Loucy (cell line): ENCODE measurements around the gene IQCK.

Source experiments
- H2AFZ ChIP-seq: fragments of 200-600 bp; sonication (generic); 2 replicates; pipeline ENCODE4 v1.6.0; 2016; ENCODE audit warnings: antibody characterized with exemption, mild to moderate bottlenecking, low read length, moderate library complexity
- H3F3A ChIP-seq: fragments of 200-600 bp; 2 replicates; pipeline ENCODE4 v1.6.0; 2016; ENCODE audit warnings: antibody characterized with exemption, low read depth, mild to moderate bottlenecking
- H3K27me3 ChIP-seq: fragments of 200-600 bp; sonication (generic); 2 replicates; pipeline ENCODE4 v1.6.1; 2014; ENCODE audit warnings: low read length, mild to moderate bottlenecking; ENCODE audit not compliant: insufficient read depth, poor library complexity, severe bottlenecking
- H3K36me3 ChIP-seq: fragments of 200-600 bp; sonication (generic); 2 replicates; pipeline ENCODE4 v1.6.1; 2016; ENCODE audit warnings: low read length; ENCODE audit not compliant: insufficient read depth
- H3K4me1 ChIP-seq: fragments of 200-600 bp; sonication (generic); 2 replicates; pipeline ENCODE4 v1.5.1; 2014; ENCODE audit warnings: low read length, mild to moderate bottlenecking; ENCODE audit not compliant: insufficient read depth, poor library complexity, severe bottlenecking
- H3K4me2 ChIP-seq: fragments of 200-600 bp; sonication (generic); 2 replicates; pipeline ENCODE4 v1.6.0; 2014; ENCODE audit warnings: antibody characterized with exemption, low read length, low read depth, mild to moderate bottlenecking; ENCODE audit not compliant: poor library complexity, severe bottlenecking
- H3K4me3 ChIP-seq: fragments of 200-600 bp; sonication (generic); 2 replicates; pipeline ENCODE4 v1.5.1; 2014; ENCODE audit warnings: low read length, mild to moderate bottlenecking, mixed read lengths; ENCODE audit not compliant: poor library complexity, severe bottlenecking
- H3K79me2 ChIP-seq: fragments of 200-600 bp; sonication (generic); 2 replicates; pipeline ENCODE4 v1.6.1; 2014; ENCODE audit warnings: low read length; ENCODE audit not compliant: insufficient read depth
- H3K9ac ChIP-seq: fragments of 200-600 bp; sonication (generic); 2 replicates; pipeline ENCODE4 v1.6.0; 2014; ENCODE audit warnings: mild to moderate bottlenecking, low read depth, low read length, moderate library complexity; ENCODE audit not compliant: poor library complexity, severe bottlenecking
- H3K9me2 ChIP-seq: fragments of 200-600 bp; sonication (generic); replicated peaks from 2 replicates; pipeline ENCODE4 v1.6.1; 2016; ENCODE audit warnings: low read depth, low read length, mixed read lengths
- H3K9me3 ChIP-seq: fragments of 200-600 bp; sonication (generic); 2 replicates; pipeline ENCODE4 v1.6.1; 2014; ENCODE audit warnings: mild to moderate bottlenecking, antibody characterized with exemption, low read length, low read depth; ENCODE audit not compliant: insufficient read depth
- H4K20me1 ChIP-seq: fragments of 200-600 bp; sonication (generic); 2 replicates; pipeline ENCODE4 v1.6.0; 2014; ENCODE audit warnings: antibody characterized with exemption, low read length, mild to moderate bottlenecking; ENCODE audit not compliant: insufficient read depth, poor library complexity, severe bottlenecking
- EZH2phosphoT487 ChIP-seq: fragments of 200-600 bp; IDR thresholded peaks from 2 replicates; pipeline ENCODE4 v1.6.1; 2018; ENCODE audit warnings: antibody characterized with exemption, mild to moderate bottlenecking, moderate library complexity, borderline replicate concordance
- TF ChIP-seq, protein P1 (sequence below): fragments of 200-600 bp; sonication (generic); conservative IDR thresholded peaks from 2 replicates; pipeline ENCODE4 v1.5.1; 2014; ENCODE audit warnings: mild to moderate bottlenecking, antibody characterized with exemption, low read length

The IQCK gene

DNA sequence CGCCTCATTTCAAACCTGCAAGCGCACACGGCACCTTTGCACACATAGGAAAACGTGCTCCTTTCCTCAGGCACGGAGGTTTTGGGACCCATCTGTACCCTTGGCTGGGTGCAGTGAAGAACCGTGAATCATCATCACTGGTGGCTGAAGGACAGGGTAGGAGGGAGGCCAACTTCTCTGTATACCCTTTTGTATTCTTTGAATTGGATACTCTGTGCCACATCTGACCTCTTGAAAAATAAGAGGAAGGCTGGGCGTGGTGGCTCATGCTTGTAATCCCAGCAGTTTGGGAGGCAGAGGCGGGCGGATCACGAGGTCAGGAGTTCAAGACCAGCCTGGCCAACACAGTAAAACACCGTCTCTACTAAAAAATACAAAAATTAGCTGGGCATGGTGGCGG is 154.9 kb downstream of the IQCK start:
- no peak for TF ChIP-seq EZH2phosphoT487
- TF ChIP-seq, protein P1, sequence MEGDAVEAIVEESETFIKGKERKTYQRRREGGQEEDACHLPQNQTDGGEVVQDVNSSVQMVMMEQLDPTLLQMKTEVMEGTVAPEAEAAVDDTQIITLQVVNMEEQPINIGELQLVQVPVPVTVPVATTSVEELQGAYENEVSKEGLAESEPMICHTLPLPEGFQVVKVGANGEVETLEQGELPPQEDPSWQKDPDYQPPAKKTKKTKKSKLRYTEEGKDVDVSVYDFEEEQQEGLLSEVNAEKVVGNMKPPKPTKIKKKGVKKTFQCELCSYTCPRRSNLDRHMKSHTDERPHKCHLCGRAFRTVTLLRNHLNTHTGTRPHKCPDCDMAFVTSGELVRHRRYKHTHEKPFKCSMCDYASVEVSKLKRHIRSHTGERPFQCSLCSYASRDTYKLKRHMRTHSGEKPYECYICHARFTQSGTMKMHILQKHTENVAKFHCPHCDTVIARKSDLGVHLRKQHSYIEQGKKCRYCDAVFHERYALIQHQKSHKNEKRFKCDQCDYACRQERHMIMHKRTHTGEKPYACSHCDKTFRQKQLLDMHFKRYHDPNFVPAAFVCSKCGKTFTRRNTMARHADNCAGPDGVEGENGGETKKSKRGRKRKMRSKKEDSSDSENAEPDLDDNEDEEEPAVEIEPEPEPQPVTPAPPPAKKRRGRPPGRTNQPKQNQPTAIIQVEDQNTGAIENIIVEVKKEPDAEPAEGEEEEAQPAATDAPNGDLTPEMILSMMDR, result no peak
- Histone ChIP-seq H3K79me2 (no peaks in the 10 kb centered on the region), H3K9ac (no peak overlapping the region)

DNA sequence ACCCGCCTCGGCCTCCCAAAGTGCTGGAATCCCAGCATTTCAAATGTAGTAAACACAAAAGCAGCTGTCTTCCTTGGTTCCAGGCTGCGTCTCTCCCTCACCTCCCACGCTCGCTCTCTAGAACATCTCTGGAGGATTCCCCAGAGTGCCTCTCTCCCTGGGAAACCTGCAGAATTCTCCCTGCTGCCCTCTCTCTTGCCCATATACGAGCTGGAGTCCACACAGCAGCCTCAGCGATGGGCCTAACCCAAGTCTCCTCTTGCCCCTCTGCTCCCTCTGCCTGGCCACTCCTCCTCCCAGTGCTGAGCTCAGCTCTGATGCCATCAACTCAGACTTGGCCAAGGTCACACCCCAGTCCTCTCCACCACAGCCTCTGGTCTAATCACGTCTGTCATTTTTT is 156.0 kb downstream of the IQCK start:
- Histone ChIP-seq H2AFZ (no peak overlapping the region), H4K20me1 (no peaks in the 10 kb centered on the region), H3K36me3 (no peaks in the 10 kb centered on the region), H3K27me3 (no peaks in the 10 kb centered on the region), H3K4me2 (no peak overlapping the region), H3K4me1 (no peaks in the 10 kb centered on the region), H3K9ac (no peak overlapping the region), H3K9me2 (no peaks in the 10 kb centered on the region), H3F3A (no peaks in the 10 kb centered on the region), H3K79me2 (no peaks in the 10 kb centered on the region), H3K9me3 (no peaks in the 10 kb centered on the region), H3K4me3 (no peak overlapping the region)
- TF ChIP-seq, protein P1, result no peak
- TF ChIP-seq EZH2phosphoT487, result no peak

More for the DNA sequence above, 154.9 kb downstream of the IQCK start:
- no peaks in the 10 kb centered on the region for H3K9me2 ChIP-seq
- no peak overlapping the region for H2AFZ ChIP-seq
- no peaks in the 10 kb centered on the region for H3K9me3 ChIP-seq
- no peaks in the 10 kb centered on the region for H3K4me1 ChIP-seq
- no peak overlapping the region for H3K4me2 ChIP-seq
- H3K27me3 ChIP-seq, result no peaks in the 10 kb centered on the region
- H3F3A ChIP-seq, result no peaks in the 10 kb centered on the region
- H3K4me3 ChIP-seq, result no peak overlapping the region
- no peaks in the 10 kb centered on the region for H3K36me3 ChIP-seq
- no peaks in the 10 kb centered on the region for H4K20me1 ChIP-seq

DNA sequence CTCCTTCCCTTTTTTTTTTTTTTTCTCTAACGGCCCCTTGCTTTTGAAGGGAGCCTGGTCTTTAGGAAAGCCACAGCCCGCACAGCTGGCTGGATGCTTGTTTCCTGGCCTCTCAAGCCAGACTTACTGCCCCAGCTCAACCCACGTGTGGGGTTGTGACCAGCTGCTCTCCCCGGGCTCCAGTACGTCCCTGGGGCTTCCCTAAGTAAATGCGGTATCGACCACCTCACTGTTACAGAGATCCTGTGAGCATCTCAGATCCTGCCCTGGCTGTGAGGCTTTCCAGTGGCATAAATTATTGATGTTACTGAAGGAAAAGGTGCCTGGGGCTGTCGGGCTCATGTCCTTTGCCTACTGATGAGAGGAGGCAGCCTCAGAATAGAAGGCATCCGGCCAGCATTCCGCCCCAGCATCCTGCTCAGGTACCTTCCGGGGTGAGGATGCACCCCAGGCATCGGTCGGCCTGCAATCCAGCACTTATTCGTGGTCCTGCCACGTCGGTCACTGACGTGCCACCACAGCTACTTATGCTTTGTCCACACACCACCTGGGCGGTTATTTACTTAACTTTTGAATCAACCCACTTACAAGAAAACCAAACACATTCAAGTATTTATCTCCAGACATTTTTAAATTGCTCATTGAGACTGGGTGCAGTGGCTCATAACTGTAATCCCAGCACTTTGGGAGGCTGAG is 156.9 kb downstream of the IQCK start:
- Histone ChIP-seq H3K9me3 (no peaks in the 10 kb centered on the region), H3K4me2 (no peak overlapping the region), H3K4me1 (no peaks in the 10 kb centered on the region), H3K36me3 (no peaks in the 10 kb centered on the region), H2AFZ (no peak overlapping the region), H3K9me2 (no peaks in the 10 kb centered on the region), H3K27me3 (no peaks in the 10 kb centered on the region), H3F3A (no peaks in the 10 kb centered on the region), H4K20me1 (no peaks in the 10 kb centered on the region), H3K79me2 (no peaks in the 10 kb centered on the region), H3K9ac (no peak overlapping the region), H3K4me3 (no peak overlapping the region)
- TF ChIP-seq, protein P1, result no peak
- TF ChIP-seq EZH2phosphoT487, result no peak
